HCT116 (cell line): ENCODE results near the gene FICD. TPM values are rescaled to one million over a fixed set of nuclear protein-coding genes. Genes with fewer than 3 reads are reported as not detected.

Experiments used
- ATAC-seq: fragments of 200-7000 bp; cut with Tn5 transposase; 2 replicates; pipeline ENCODE4 v1.9.1; 2020; ENCODE audit warnings: mild to moderate bottlenecking, moderate library complexity
- BruUV-seq: library from RNA; stranded (reverse); fragments of 400-500 nt; replicated peaks from 2 replicates; lab custom pipeline; 2021; lab: Mats Ljungman, UMichigan
- CTCF ChIA-PET: fragments of 300-600 bp; sonication (Branson Sonifier 250); formaldehyde crosslinking; loops from one replicate; lab custom pipeline; 2021; ENCODE audit warnings: antibody characterized with exemption; lab: Charles Lee
- POLR2A ChIA-PET: fragments of 300-600, 350-600 bp; sonication (Branson Sonifier 250); formaldehyde crosslinking; loops from one replicate; lab custom pipeline; 2021; ENCODE audit warnings: antibody characterized with exemption; lab: Charles Lee
- RAD21 ChIA-PET, 2 experiments: fragments of 300-600 bp; sonication (Branson Sonifier 250); formaldehyde crosslinking; loops; one replicate each; lab custom pipeline; 2023; ENCODE audit warnings: low total read pairs in 2 of 2; ENCODE audit not compliant: uncharacterized antibody in 2 of 2, unreplicated experiment in 2 of 2, low non-redundant PET in 1 of 2; lab: Charles Lee
- DNase-seq: peaks from one replicate; pipeline ENCODE4 v3.0.0-alpha.2; 2010; ENCODE audit warnings: low read depth, low spot score
- H2AFZ ChIP-seq: fragments of 200-600 bp; shearing (Covaris generic), sonication (generic); 2 replicates; pipeline ENCODE4 v1.6.1; 2017; ENCODE audit warnings: low read depth, mixed run types, mixed read lengths, antibody characterized with exemption, low read length; ENCODE audit not compliant: poor library complexity, severe bottlenecking
- H3K27ac ChIP-seq: 2 replicates; pipeline ENCODE4 v1.5.1; 2012; ENCODE audit warnings: low read depth, low read length
- H3K27me3 ChIP-seq: fragments of 200-600 bp; sonication (generic); 2 replicates; pipeline ENCODE4 v1.6.1; 2016; ENCODE audit warnings: mixed run types, low read length, mixed read lengths; ENCODE audit not compliant: insufficient read depth
- H3K36me3 ChIP-seq, 2 experiments: fragments of 200-500 bp in 1 of 2; fragments of 200-600 bp in 1 of 2; sonication (Bioruptor generic) in 1 of 2; sonication (generic) in 1 of 2; 2 replicates each; pipeline versions ENCODE4 v1.5.1 to v1.6.1; 2014 to 2016; ENCODE audit warnings: low read length in 2 of 2, inconsistent platforms in 1 of 2, mixed read lengths in 1 of 2, mixed run types in 1 of 2; ENCODE audit not compliant: insufficient read depth in 2 of 2, control insufficient read depth in 1 of 2
- H3K4me1 ChIP-seq, 2 experiments: fragments of 200-600 bp in 1 of 2; sonication (generic) in 1 of 2; 2 replicates each; pipeline versions ENCODE4 v1.5.1 to v1.6.1; 2012 to 2017; ENCODE audit warnings: low read length in 2 of 2, inconsistent platforms in 1 of 2, mild to moderate bottlenecking in 1 of 2, mixed read lengths in 1 of 2, mixed run types in 1 of 2, moderate library complexity in 1 of 2; ENCODE audit not compliant: insufficient read depth in 2 of 2, control insufficient read depth in 1 of 2
- H3K4me2 ChIP-seq: fragments of 200-600 bp; sonication (generic); 2 replicates; pipeline ENCODE4 v1.6.1; 2017; ENCODE audit warnings: mixed run types, low read length, mixed read lengths
- H3K4me3 ChIP-seq, 2 experiments: fragments of 200-600 bp in 1 of 2; sonication (generic) in 1 of 2; replicated peaks in 1 of 2; 2 replicates each; pipeline ENCODE4 v1.5.1; 2011 to 2016; ENCODE audit warnings: low read length in 2 of 2, control low read depth in 1 of 2, low read depth in 1 of 2, mild to moderate bottlenecking in 1 of 2, mixed read lengths in 1 of 2, mixed run types in 1 of 2
- H3K79me2 ChIP-seq: fragments of 200-600 bp; sonication (generic); 2 replicates; pipeline ENCODE4 v1.6.1; 2017; ENCODE audit warnings: mild to moderate bottlenecking, mixed run types, low read length, moderate library complexity, mixed read lengths; ENCODE audit not compliant: insufficient read depth
- H3K9ac ChIP-seq: fragments of 200-600 bp; sonication (generic); 2 replicates; pipeline ENCODE4 v1.6.1; 2016; ENCODE audit warnings: low read length, mixed read lengths
- H3K9me2 ChIP-seq: fragments of 200-600 bp; sonication (generic), shearing (Covaris generic); 2 replicates; pipeline ENCODE4 v1.6.1; 2017; ENCODE audit warnings: mixed run types, mild to moderate bottlenecking, moderate library complexity; ENCODE audit not compliant: insufficient read depth
- H3K9me3 ChIP-seq, 2 experiments: fragments of 200-500 bp in 1 of 2; fragments of 200-600 bp in 1 of 2; sonication (Bioruptor generic) in 1 of 2; sonication (generic) in 1 of 2; 2 replicates each; pipeline ENCODE4 v1.6.1; 2014 to 2017; ENCODE audit warnings: low read length in 2 of 2, mixed read lengths in 2 of 2, inconsistent platforms in 1 of 2, low read depth in 1 of 2, mild to moderate bottlenecking in 1 of 2, mixed run types in 1 of 2, moderate library complexity in 1 of 2; ENCODE audit not compliant: control insufficient read depth in 1 of 2, insufficient read depth in 1 of 2
- H4K20me1 ChIP-seq: fragments of 200-600 bp; sonication (generic), shearing (Covaris generic); 2 replicates; pipeline ENCODE4 v1.6.1; 2017; ENCODE audit warnings: mixed run types, mild to moderate bottlenecking, moderate library complexity; ENCODE audit not compliant: insufficient read depth
- EGR1 ChIP-seq: IDR thresholded peaks from 2 replicates; pipeline ENCODE4 v1.6.1; 2012; ENCODE audit warnings: low read depth
- ELF1 ChIP-seq: IDR thresholded peaks from 2 replicates; pipeline ENCODE4 v1.6.1; 2012; ENCODE audit warnings: low read depth, borderline replicate concordance
- JUND ChIP-seq: IDR thresholded peaks from 2 replicates; pipeline ENCODE4 v1.6.1; 2012
- POLR2A ChIP-seq: IDR thresholded peaks from 2 replicates; pipeline ENCODE4 v1.7.0; 2011; ENCODE audit warnings: borderline replicate concordance; ENCODE audit not compliant: insufficient read depth, insufficient read length; ENCODE audit errors: extremely low read depth
- REST ChIP-seq: IDR thresholded peaks from 2 replicates; pipeline ENCODE4 v1.6.1; 2012; ENCODE audit warnings: low read depth
- SP1 ChIP-seq: IDR thresholded peaks from 2 replicates; pipeline ENCODE4 v1.6.1; 2012; ENCODE audit warnings: low read depth
- TCF7L2 ChIP-seq: IDR thresholded peaks from 2 replicates; pipeline ENCODE4 v1.7.0; 2011; ENCODE audit warnings: borderline replicate concordance, inconsistent platforms; ENCODE audit not compliant: insufficient read depth, insufficient read length; ENCODE audit errors: extremely low read depth
- ZBTB33 ChIP-seq: IDR thresholded peaks from 2 replicates; pipeline ENCODE4 v1.6.1; 2011; ENCODE audit warnings: mild to moderate bottlenecking, low read length, moderate library complexity; ENCODE audit not compliant: insufficient replicate concordance; ENCODE audit errors: extremely low read depth
- intact Hi-C: fragments of 100-400 bp; cut with micrococcal nuclease; formaldehyde crosslinking; loops from 2 replicates; pipeline ENCODE4 v1.10.0; 2022
- total RNA-seq: library from RNA; stranded (reverse); gene quantifications from one replicate; pipeline ENCODE4 v1.2.1, GENCODE V29; 2021; ENCODE audit not compliant: unreplicated experiment

Gene FICD
- total RNA-seq, 1 experiment from 2014 or later = 5.1 TPM

- no peak overlapping the region for H3K4me3 ChIP-seq
- H3K4me2 ChIP-seq = no peak overlapping the region
- RAD21 ChIA-PET = no interaction called here
- peaks cover 6 to 7% of the 10 kb centered on the region in 2 experiments; a peak in 3 of 4 replicates for H3K9me3 ChIP-seq
- POLR2A ChIA-PET = no interaction called here
- H2AFZ ChIP-seq = no peak overlapping the region
- H3K27ac ChIP-seq = no peak overlapping the region
- CTCF ChIA-PET = no interaction called here
- no peak for ATAC-seq
- H3K27me3 ChIP-seq = peaks cover 36% of the 10 kb centered on the region
- TF ChIP-seq SP1 = no peak
- H3K36me3 ChIP-seq = no peaks in the 10 kb centered on the region
- BruUV-seq = no TSS peak
- H3K79me2 ChIP-seq = no peaks in the 10 kb centered on the region
- intact Hi-C loops = loop anchor here (5.0 to 10.0 kb wide), 3 partner anchors 433 to 581 kb away; no protein-coding TSS in a partner anchor
- no peaks in the 10 kb centered on the region for H3K4me1 ChIP-seq
- DNase-seq = no peak
- no peaks in the 10 kb centered on the region for H4K20me1 ChIP-seq
- no peak overlapping the region for H3K9ac ChIP-seq
- no peaks in the 10 kb centered on the region for H3K9me2 ChIP-seq
Measured at GRCh38 chr12:108498136-108498535, 16.9 kb upstream of the FICD start.

DNA sequence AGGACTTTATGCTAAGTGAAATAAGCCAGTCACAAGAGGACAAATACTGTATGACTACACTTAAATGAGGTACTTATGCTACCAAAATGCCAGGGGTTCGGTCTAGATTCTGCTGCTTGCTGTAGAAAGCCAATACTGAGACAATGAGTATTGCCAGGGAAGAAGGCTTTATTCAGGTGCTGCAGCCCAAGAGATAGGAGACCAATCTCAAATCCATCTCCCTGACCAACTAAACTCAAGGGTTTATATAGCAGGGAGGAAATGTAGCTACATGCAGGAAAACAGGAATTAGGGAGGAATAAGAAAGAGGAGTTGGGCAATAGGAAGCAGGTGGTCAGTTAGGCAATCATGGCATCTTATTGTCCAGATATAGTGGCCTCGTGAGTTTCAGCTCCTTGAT lies 12.2 kb upstream of the FICD start:
- no peaks in the 10 kb centered on the region for H3K9me2 ChIP-seq
- TF ChIP-seq JUND (no peak), REST (no peak), ELF1 (no peak), ZBTB33 (no peak), TCF7L2 (no peak), EGR1 (no peak), POLR2A (no peak)
- CTCF ChIA-PET = no interaction called here
- no peaks in the 10 kb centered on the region for H4K20me1 ChIP-seq
- H2AFZ ChIP-seq = no peak overlapping the region
- no peak overlapping the region for H3K27ac ChIP-seq
- H3K9ac ChIP-seq = no peak overlapping the region
- H3K4me3 ChIP-seq = no peak overlapping the region
- peaks cover 13% of the 10 kb centered on the region; the same call in 1 of the 2 replicates for H3K27me3 ChIP-seq
- no peaks in the 10 kb centered on the region for H3K36me3 ChIP-seq
- intact Hi-C loops = no loop called here
- peaks cover 10 to 15% of the 10 kb centered on the region in 2 experiments; a peak in 3 of 4 replicates for H3K9me3 ChIP-seq
- RAD21 ChIA-PET = no interaction called here
- no peaks in the 10 kb centered on the region for H3K79me2 ChIP-seq
- H3K4me2 ChIP-seq = no peak overlapping the region
- ATAC-seq (no peak), DNase-seq (no peak)
- POLR2A ChIA-PET = no interaction called here
- BruUV-seq = no TSS peak
- no peaks in the 10 kb centered on the region for H3K4me1 ChIP-seq
